Measurements from ENCODE around the gene OSBPL7.

DNA sequence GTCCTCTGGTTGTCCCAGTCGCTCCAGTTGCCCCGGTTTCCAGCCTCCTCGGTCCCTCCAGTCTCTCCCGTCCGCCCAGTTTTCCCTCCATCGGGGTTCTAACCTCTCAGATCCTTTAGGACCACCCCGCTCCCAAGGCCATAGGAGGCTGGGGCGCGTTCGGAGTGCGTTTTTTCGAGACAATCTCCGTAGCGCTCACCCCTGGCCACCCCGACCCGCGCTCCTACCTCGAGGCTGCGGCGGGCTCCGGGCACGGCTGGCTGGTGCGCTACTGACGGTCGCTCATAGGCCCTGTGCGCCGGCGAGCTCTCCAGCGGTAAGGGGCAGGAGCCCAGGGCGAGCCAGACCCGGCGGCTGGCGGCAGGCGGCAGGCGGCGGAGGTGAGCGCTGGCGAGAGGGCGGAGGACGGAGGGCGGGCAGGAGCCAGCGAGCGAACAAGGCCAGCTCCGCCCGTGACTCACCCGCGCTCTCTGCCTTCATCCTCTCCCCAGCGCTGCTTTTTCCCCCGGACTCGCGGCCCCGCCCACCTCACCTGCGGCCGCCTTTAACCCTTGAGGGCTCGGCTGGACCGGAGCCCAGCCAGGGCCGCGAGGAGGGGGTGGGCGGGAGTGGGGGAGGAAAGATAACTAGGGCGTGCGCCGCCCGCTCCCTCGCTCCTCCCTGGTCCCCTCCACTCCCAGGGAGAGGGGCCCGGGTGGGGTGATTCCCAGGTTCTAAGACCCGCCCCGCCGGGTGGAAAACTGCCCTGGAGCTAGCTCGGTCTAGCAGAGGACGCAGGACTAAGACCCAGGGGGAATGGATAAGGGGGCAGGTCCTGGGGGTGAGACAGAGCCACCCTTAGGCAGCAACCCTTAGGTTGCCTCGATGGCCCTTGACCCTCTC, 29.3 kb upstream of the OSBPL7 start, which contains the start of gene SP6:
- TF ChIP-seq, protein P1, sequence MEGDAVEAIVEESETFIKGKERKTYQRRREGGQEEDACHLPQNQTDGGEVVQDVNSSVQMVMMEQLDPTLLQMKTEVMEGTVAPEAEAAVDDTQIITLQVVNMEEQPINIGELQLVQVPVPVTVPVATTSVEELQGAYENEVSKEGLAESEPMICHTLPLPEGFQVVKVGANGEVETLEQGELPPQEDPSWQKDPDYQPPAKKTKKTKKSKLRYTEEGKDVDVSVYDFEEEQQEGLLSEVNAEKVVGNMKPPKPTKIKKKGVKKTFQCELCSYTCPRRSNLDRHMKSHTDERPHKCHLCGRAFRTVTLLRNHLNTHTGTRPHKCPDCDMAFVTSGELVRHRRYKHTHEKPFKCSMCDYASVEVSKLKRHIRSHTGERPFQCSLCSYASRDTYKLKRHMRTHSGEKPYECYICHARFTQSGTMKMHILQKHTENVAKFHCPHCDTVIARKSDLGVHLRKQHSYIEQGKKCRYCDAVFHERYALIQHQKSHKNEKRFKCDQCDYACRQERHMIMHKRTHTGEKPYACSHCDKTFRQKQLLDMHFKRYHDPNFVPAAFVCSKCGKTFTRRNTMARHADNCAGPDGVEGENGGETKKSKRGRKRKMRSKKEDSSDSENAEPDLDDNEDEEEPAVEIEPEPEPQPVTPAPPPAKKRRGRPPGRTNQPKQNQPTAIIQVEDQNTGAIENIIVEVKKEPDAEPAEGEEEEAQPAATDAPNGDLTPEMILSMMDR (IDR thresholded peaks at IDR 0.05) = no peak
- TF ChIP-seq POLR2A (IDR thresholded peaks at IDR 0.05) = no peak
- no peak for TF ChIP-seq POLR2AphosphoS5 (IDR thresholded peaks at IDR 0.05)

Data from sigmoid colon (tissue), 4 donors.